GM12891 (cell line): Measurements from ENCODE around the gene SETD2.
A peak's percentile ranks its signal among the peaks of the same experiment; 100 is the strongest.

Source experiments
- DNase-seq: peaks from one replicate; pipeline ENCODE4 v3.0.0; 2011; ENCODE audit warnings: low spot score; ENCODE audit not compliant: insufficient read length
- FAIRE-seq: peaks from 2 replicates; lab custom pipeline; 2011; peaks lifted over from hg19 to GRCh38; lab: Jason Lieb, UNC
- PAX5 ChIP-seq: IDR thresholded peaks from 2 replicates; pipeline ENCODE4 v1.6.1; 2011; ENCODE audit warnings: low read length, moderate library complexity, mild to moderate bottlenecking; ENCODE audit not compliant: insufficient read depth, severe bottlenecking
- POLR2A ChIP-seq: IDR thresholded peaks from 2 replicates; pipeline ENCODE4 v1.6.1; 2011; ENCODE audit warnings: low read depth, low read length, control low read depth
- POLR2AphosphoS5 ChIP-seq: IDR thresholded peaks from 2 replicates; pipeline ENCODE4 v1.6.1; 2011; ENCODE audit warnings: low read depth, low read length, control low read depth
- POU2F2 ChIP-seq: IDR thresholded peaks from 2 replicates; pipeline ENCODE4 v1.6.1; 2011; ENCODE audit warnings: low read depth, mild to moderate bottlenecking, control low read depth, low read length, moderate library complexity
- SPI1 ChIP-seq: IDR thresholded peaks from 2 replicates; pipeline ENCODE4 v1.6.1; 2011; ENCODE audit warnings: low read depth, low read length, control low read depth
- TAF1 ChIP-seq: IDR thresholded peaks from 2 replicates; pipeline ENCODE4 v1.6.1; 2011; ENCODE audit warnings: low read depth, low read length, control low read depth

Gene SETD2

GRCh38 chr3:47008851-47009224, 155.1 kb downstream of the SETD2 start:
- TF ChIP-seq POLR2A (no peak), POLR2AphosphoS5 (no peak), POU2F2 (no peak), PAX5 (no peak), TAF1 (no peak), SPI1 (no peak)
- no peak for DNase-seq
- no peak for FAIRE-seq

- FAIRE-seq (no peak), DNase-seq (no peak)
- TF ChIP-seq SPI1 (no peak), POU2F2 (no peak), TAF1 (no peak)
Measured at GRCh38 chr3:47008234-47008796, 155.6 kb downstream of the SETD2 start.

GRCh38 chr3:47007482-47008233, 156.3 kb downstream of the SETD2 start:
- FAIRE-seq (no peak), DNase-seq (no peak)
- no peak for TF ChIP-seq TAF1
- 0 out of 2 replicates have a peak, but pooled peaks have one; percentile 29 for TF ChIP-seq POLR2A
- TF ChIP-seq SPI1: no peak
- TF ChIP-seq POU2F2: no peak

GRCh38 chr3:47007001-47007400, 156.9 kb downstream of the SETD2 start:
- FAIRE-seq: no peak
- DNase-seq: no peak
- TF ChIP-seq SPI1 (no peak), POLR2A (no peak)

- DNase-seq (no peak), FAIRE-seq (no peak)
- no peak for TF ChIP-seq POU2F2
- TF ChIP-seq POLR2A: no peak
- TF ChIP-seq PAX5: no peak
- TF ChIP-seq POLR2AphosphoS5: no peak
- no peak for TF ChIP-seq SPI1
- no peak for TF ChIP-seq TAF1
Measured at GRCh38 chr3:47006145-47006651, 157.7 kb downstream of the SETD2 start.

- no peak for DNase-seq
- no peak for FAIRE-seq
Measured at GRCh38 chr3:47005212-47006144, 158.4 kb downstream of the SETD2 start.

GRCh38 chr3:47004369-47005211, 159.3 kb downstream of the SETD2 start:
- DNase-seq: no peak
- FAIRE-seq: no peak
- TF ChIP-seq SPI1 (no peak), PAX5 (no peak), POU2F2 (no peak), TAF1 (no peak), POLR2A (no peak), POLR2AphosphoS5 (no peak)

More at GRCh38 chr3:47005212-47006144, 158.4 kb downstream of the SETD2 start:
- TF ChIP-seq POLR2A (no peak), POLR2AphosphoS5 (no peak), PAX5 (no peak), SPI1 (no peak), POU2F2 (no peak), TAF1 (no peak)

- TF ChIP-seq SPI1: no peak
- no peak for TF ChIP-seq PAX5
- TF ChIP-seq POU2F2: no peak
- no peak for TF ChIP-seq POLR2A
- no peak for TF ChIP-seq POLR2AphosphoS5
- no peak for TF ChIP-seq TAF1
- peak; percentile 15 for DNase-seq
- FAIRE-seq: no peak
Measured at GRCh38 chr3:47003461-47004368, 160.2 kb downstream of the SETD2 start.
